K562 (cell line): ENCODE results near the gene FXYD1. TPM values are rescaled to one million over a fixed set of nuclear protein-coding genes. Genes with fewer than 3 reads are reported as not detected.

Experiments used
- ATAC-seq: fragments of 200-7000 bp; cut with Tn5 transposase; 3 replicates; pipeline ENCODE4 v1.9.1; 2020; ENCODE audit warnings: moderate library complexity
- BruUV-seq: library from RNA; stranded (reverse); fragments of 400-500 nt; replicated peaks from 2 replicates; lab custom pipeline; 2021; lab: Mats Ljungman, UMichigan
- CTCF ChIA-PET: fragments of 300-600 bp; formaldehyde crosslinking; extraction: SDS; loops from one replicate; lab custom pipeline; 2021; ENCODE audit warnings: low intra/inter-chr PET ratio; lab: Yijun Ruan, JAX
- POLR2A ChIA-PET: fragments of 300-600, 350-650 bp; sonication (Branson Sonifier 250); formaldehyde crosslinking; extraction: SDS; loops from one replicate; lab custom pipeline; 2021; ENCODE audit warnings: antibody characterized with exemption, inconsistent platforms; lab: Yijun Ruan, JAX
- DNase-seq, 4 experiments: peaks; one replicate each; pipeline versions ENCODE4 v3.0.0 to v3.0.0-alpha.2; 2011 to 2018; ENCODE audit warnings: low spot score in 3 of 4, mixed read lengths in 3 of 4; ENCODE audit errors: extremely low read depth in 1 of 4
- FAIRE-seq: peaks from 2 replicates; lab custom pipeline; 2011; peaks lifted over from hg19 to GRCh38; lab: Jason Lieb, UNC
- H2AFZ ChIP-seq: 2 replicates; pipeline ENCODE4 v1.6.0; 2011; ENCODE audit warnings: low read depth, low read length, control low read depth, inconsistent platforms
- H3K27ac ChIP-seq: fragments of 200-600 bp; 3 replicates; pipeline ENCODE4 v1.8.0; 2011; ENCODE audit warnings: low read depth, mild to moderate bottlenecking, control low read depth, inconsistent platforms, low read length, moderate library complexity, mixed read lengths; ENCODE audit errors: extremely low read depth
- H3K27me3 ChIP-seq, 2 experiments: fragments of 300-600 bp in 1 of 2; 2 replicates in 1 of 2; 3 replicates in 1 of 2; pipeline versions ENCODE4 v1.6.0 to v1.8.0; 2011; ENCODE audit warnings: inconsistent platforms in 2 of 2, low read length in 2 of 2, mild to moderate bottlenecking in 1 of 2, mixed read lengths in 1 of 2, moderate library complexity in 1 of 2; ENCODE audit not compliant: control insufficient read depth in 2 of 2, insufficient read depth in 2 of 2
- H3K36me3 ChIP-seq: fragments of 300-600 bp; 3 replicates; pipeline ENCODE4 v1.8.0; 2011; ENCODE audit warnings: mild to moderate bottlenecking, low read length, inconsistent platforms; ENCODE audit not compliant: control insufficient read depth, insufficient read depth
- H3K4me1 ChIP-seq, 2 experiments: fragments of 200-600 bp in 1 of 2; replicated peaks in 1 of 2; 2 replicates in 1 of 2; 3 replicates in 1 of 2; pipeline versions ENCODE4 v1.5.1 to v1.8.0; 2011; ENCODE audit warnings: inconsistent platforms in 2 of 2, low read length in 2 of 2, mild to moderate bottlenecking in 1 of 2, mixed read lengths in 1 of 2, moderate library complexity in 1 of 2; ENCODE audit not compliant: control insufficient read depth in 2 of 2, insufficient read depth in 2 of 2
- H3K4me2 ChIP-seq: 2 replicates; pipeline ENCODE4 v1.6.1; 2011; ENCODE audit warnings: low read length, control low read depth, inconsistent platforms, mixed read lengths; ENCODE audit not compliant: insufficient read depth
- H3K4me3 ChIP-seq: fragments of 200-600 bp; sonication (generic), shearing (Covaris generic); 2 replicates; pipeline ENCODE4 v1.5.1; 2016; ENCODE audit warnings: control low read depth, inconsistent platforms
- H3K79me2 ChIP-seq: fragments of 200-600 bp; 3 replicates; pipeline ENCODE4 v1.8.0; 2011; ENCODE audit warnings: low read length, inconsistent platforms; ENCODE audit not compliant: control insufficient read depth, insufficient read depth
- H3K9ac ChIP-seq, 2 experiments: 2 replicates each; pipeline versions ENCODE4 v1.6.0 to v1.6.1; 2011; ENCODE audit warnings: low read depth in 2 of 2, low read length in 2 of 2, control low read depth in 1 of 2, inconsistent platforms in 1 of 2, mild to moderate bottlenecking in 1 of 2, mixed read lengths in 1 of 2; ENCODE audit not compliant: insufficient read depth in 1 of 2
- H3K9me1 ChIP-seq: one replicate; pipeline ENCODE4 v1.6.0; 2011; ENCODE audit warnings: inconsistent platforms, mild to moderate bottlenecking, low read length, moderate library complexity; ENCODE audit not compliant: control insufficient read depth, insufficient read depth
- H3K9me3 ChIP-seq: replicated peaks from 2 replicates; pipeline ENCODE4 v1.5.1; 2011; ENCODE audit warnings: low read depth, low read length, inconsistent platforms; ENCODE audit not compliant: control insufficient read depth, insufficient read depth
- H4K20me1 ChIP-seq: replicated peaks from 2 replicates; pipeline ENCODE4 v1.6.1; 2011; ENCODE audit warnings: low read length, inconsistent platforms, mixed read lengths; ENCODE audit not compliant: control insufficient read depth, insufficient read depth
- CCAR2 ChIP-seq: fragments of 200-400 bp; formaldehyde crosslinking; IDR thresholded peaks from 2 replicates; pipeline ENCODE4 v1.6.1; 2017; ENCODE audit warnings: mild to moderate bottlenecking, low read depth, low read length
- E2F4 ChIP-seq: sonication (generic); formaldehyde crosslinking; IDR thresholded peaks from 2 replicates; pipeline ENCODE4 v1.8.0; 2022; ENCODE audit warnings: mild to moderate bottlenecking, low read depth, missing genetic modification reagents
- HMG20B ChIP-seq: fragments of 250-450 bp; sonication (Bioruptor Pico); IDR thresholded peaks from 2 replicates; pipeline ENCODE4 v1.5.0; 2021; ENCODE audit warnings: mild to moderate bottlenecking
- SIN3B ChIP-seq: fragments of 450-650 bp; IDR thresholded peaks from 2 replicates; pipeline ENCODE4 v1.6.1; 2017; ENCODE audit warnings: low read depth, mild to moderate bottlenecking, moderate library complexity
- SNIP1 ChIP-seq: fragments of 450-650 bp; IDR thresholded peaks from 2 replicates; pipeline ENCODE4 v1.7.1; 2017; ENCODE audit warnings: low read depth, mild to moderate bottlenecking
- SUPT5H ChIP-seq: fragments of 450-650 bp; IDR thresholded peaks from 2 replicates; pipeline ENCODE4 v1.6.1; 2016
- YY1 ChIP-seq, 3 experiments: IDR thresholded peaks; 2 replicates each; pipeline ENCODE4 v1.6.1; 2011; ENCODE audit warnings: low read length in 2 of 3, mild to moderate bottlenecking in 2 of 3, moderate library complexity in 2 of 3, borderline replicate concordance in 1 of 3, control low read depth in 1 of 3, low read depth in 1 of 3; ENCODE audit not compliant: insufficient read depth in 3 of 3, insufficient replicate concordance in 2 of 3, control insufficient read depth in 1 of 3, insufficient read length in 1 of 3; ENCODE audit errors: extremely low read depth in 1 of 3
- ZBTB8A ChIP-seq: fragments of 450-650 bp; IDR thresholded peaks from 2 replicates; pipeline ENCODE4 v1.6.1; 2018; ENCODE audit warnings: mild to moderate bottlenecking, moderate library complexity; ENCODE audit not compliant: partially characterized antibody
- WGBS: fragments of 100-300 bp; shearing (Covaris generic); methylation state at CpG from one replicate; pipeline ENCODE4 v1.1.6; 2016; ENCODE audit warnings: low coverage, mixed read lengths; ENCODE audit not compliant: insufficient coverage; ENCODE audit errors: missing lambda C conversion rate; 5-methylcytosine and 5-hydroxymethylcytosine counted together
- in situ Hi-C: fragments of 300-500 bp; cut with MboI; formaldehyde crosslinking; loops from 4 replicates; pipeline ENCODE4 v1.15.0; 2018; ENCODE audit warnings: inconsistent platforms, mixed read lengths
- intact Hi-C: fragments of 100-400 bp; cut with micrococcal nuclease; formaldehyde crosslinking; loops from 2 replicates; pipeline ENCODE4 v1.14.2; 2022
- polyA plus RNA-seq, 8 experiments: library from polyadenylated mRNA; depleted of rRNA in 4 of 8; stranded (reverse) in 5 of 8; unstranded in 3 of 8; fragments of >200 nt; fragmentation: Nextera tagmentation in 2 of 8; fragmentation: Illumina TruSeq in 1 of 8; extraction: Ambion mirVana in 2 of 8; extraction: Trizol in 1 of 8; gene quantifications; 2 replicates each; pipeline versions ENCODE4 v1.2.1 to v1.2.3, GENCODE V29; 2011 to 2014; ENCODE audit warnings: inconsistent platforms in 1 of 8, missing spikeins in 1 of 8
- total RNA-seq, 7 experiments: library from RNA; depleted of rRNA in 6 of 7; stranded (reverse); fragments of >200 nt in 6 of 7; fragmentation: Illumina TruSeq in 2 of 7; extraction: Trizol in 2 of 7; gene quantifications; 2 replicates each; pipeline versions ENCODE4 v1.2.1 to v1.2.3, GENCODE V29; 2011 to 2021; ENCODE audit warnings: low replicate concordance in 1 of 7
- TF ChIP-seq, protein P1 (sequence below), 2 experiments: fragments of 450-650 bp; IDR thresholded peaks; 2 replicates each; pipeline ENCODE4 v1.6.1; 2018; ENCODE audit warnings: mild to moderate bottlenecking in 2 of 2, low read depth in 1 of 2; ENCODE audit not compliant: partially characterized antibody in 2 of 2

Gene FXYD1
- total and polyA plus RNA-seq, 9 of the 15 experiments (the other 6 are each of a cell fraction or from before 2014, with no cell fraction given): 0.40 to 3.2 (median 1.8) TPM; not detected in 3

GRCh38 chr19:35117799-35118198, 20.8 kb upstream of the FXYD1 start:
- H3K4me2 ChIP-seq: no peak overlapping the region
- intact Hi-C loops: no loop called here
- 46% methylated on average over 11 of the region's 11 CpGs for WGBS

DNA sequence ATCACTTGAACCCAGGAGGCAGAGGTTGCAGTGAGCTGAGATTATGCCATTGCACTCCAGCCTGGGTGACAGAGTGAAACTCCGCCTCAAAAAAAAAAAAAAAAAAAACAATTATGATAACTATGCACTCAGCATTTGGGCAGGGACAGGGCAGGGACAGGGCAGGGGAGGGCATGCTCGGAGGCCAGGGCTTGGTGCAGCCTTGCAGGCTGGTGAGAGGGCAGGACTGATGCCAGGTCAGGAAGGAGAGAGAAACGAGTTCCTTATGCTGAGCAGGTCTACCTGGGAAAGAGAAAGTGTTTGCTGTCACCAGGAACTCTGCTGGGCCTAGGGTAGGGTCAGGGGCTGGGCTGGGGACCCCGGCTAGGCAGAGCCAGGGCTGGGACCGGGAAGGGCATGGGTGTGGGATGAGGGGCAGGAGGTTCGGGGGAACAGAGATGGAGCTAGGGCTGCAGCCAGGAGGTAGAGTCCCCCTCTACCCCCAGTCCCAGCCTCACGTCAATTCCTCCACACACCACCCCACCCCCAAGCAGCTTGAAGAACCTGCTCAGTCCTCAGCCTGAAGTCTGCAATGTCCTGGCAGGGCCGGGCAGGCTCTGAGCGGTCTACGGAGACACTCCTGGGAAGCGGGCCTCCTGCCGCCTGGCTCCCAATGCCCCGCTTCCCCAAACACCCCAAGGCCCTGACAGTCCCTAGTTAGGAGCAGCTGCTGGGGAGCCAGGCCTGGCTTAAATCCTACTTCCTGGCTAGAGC, 20.2 kb upstream of the FXYD1 start:
- intact Hi-C loops (no loop called here), in situ Hi-C loops (no loop called here)
- no peak for FAIRE-seq
- no peaks in the 10 kb centered on the region for H3K9me3 ChIP-seq
- H3K4me2 ChIP-seq: no peak overlapping the region
- no peaks in the 10 kb centered on the region for H3K36me3 ChIP-seq
- CTCF ChIA-PET: no interaction called here
- WGBS: 54% methylated on average over 11 of the region's 13 CpGs
- H2AFZ ChIP-seq: 0 out of 2 replicates have a peak overlapping the region, but pooled peaks have one; percentile 7
- POLR2A ChIA-PET: interaction anchor here (1.0 kb wide), 1 partner anchor 16 kb away, joined by 3 read pairs; the partner anchor contains the start of gene LGI4
- no peaks in the 10 kb centered on the region for H4K20me1 ChIP-seq
- H3K79me2 ChIP-seq: no peaks in the 10 kb centered on the region
- no peak overlapping the region for H3K4me3 ChIP-seq
- ATAC-seq: no peak
- no peak overlapping the region for H3K27ac ChIP-seq
- DNase-seq: no peak
- H3K27me3 ChIP-seq: peaks cover 0 to 21% of the 10 kb centered on the region in 2 experiments; a peak in 4 of 5 replicates
- no TSS peak for BruUV-seq
- H3K9ac ChIP-seq: no peak overlapping the region; a peak in 2 of 4 replicates
- H3K9me1 ChIP-seq: no peaks in the 10 kb centered on the region
- H3K4me1 ChIP-seq: peaks cover 9 to 46% of the 10 kb centered on the region in 2 experiments; a peak in 4 of 5 replicates
- TF ChIP-seq SNIP1: no peak
- no peak for TF ChIP-seq YY1 (IDR thresholded peaks at IDR 0.05; ENCODE audit: borderline replicate concordance in 1 of 3, control insufficient read depth in 1 of 3, extremely low read depth in 1 of 3, insufficient read depth in 3 of 3, insufficient read length in 1 of 3, insufficient replicate concordance in 2 of 3, low read depth in 1 of 3, low read length in 2 of 3)
- TF ChIP-seq, protein P1, sequence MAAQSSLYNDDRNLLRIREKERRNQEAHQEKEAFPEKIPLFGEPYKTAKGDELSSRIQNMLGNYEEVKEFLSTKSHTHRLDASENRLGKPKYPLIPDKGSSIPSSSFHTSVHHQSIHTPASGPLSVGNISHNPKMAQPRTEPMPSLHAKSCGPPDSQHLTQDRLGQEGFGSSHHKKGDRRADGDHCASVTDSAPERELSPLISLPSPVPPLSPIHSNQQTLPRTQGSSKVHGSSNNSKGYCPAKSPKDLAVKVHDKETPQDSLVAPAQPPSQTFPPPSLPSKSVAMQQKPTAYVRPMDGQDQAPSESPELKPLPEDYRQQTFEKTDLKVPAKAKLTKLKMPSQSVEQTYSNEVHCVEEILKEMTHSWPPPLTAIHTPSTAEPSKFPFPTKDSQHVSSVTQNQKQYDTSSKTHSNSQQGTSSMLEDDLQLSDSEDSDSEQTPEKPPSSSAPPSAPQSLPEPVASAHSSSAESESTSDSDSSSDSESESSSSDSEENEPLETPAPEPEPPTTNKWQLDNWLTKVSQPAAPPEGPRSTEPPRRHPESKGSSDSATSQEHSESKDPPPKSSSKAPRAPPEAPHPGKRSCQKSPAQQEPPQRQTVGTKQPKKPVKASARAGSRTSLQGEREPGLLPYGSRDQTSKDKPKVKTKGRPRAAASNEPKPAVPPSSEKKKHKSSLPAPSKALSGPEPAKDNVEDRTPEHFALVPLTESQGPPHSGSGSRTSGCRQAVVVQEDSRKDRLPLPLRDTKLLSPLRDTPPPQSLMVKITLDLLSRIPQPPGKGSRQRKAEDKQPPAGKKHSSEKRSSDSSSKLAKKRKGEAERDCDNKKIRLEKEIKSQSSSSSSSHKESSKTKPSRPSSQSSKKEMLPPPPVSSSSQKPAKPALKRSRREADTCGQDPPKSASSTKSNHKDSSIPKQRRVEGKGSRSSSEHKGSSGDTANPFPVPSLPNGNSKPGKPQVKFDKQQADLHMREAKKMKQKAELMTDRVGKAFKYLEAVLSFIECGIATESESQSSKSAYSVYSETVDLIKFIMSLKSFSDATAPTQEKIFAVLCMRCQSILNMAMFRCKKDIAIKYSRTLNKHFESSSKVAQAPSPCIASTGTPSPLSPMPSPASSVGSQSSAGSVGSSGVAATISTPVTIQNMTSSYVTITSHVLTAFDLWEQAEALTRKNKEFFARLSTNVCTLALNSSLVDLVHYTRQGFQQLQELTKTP (IDR thresholded peaks at IDR 0.05; ENCODE audit: low read depth in 1 of 2, partially characterized antibody in 2 of 2): no peak
- TF ChIP-seq ZBTB8A: no peak
- no peak for TF ChIP-seq CCAR2
- no peak for TF ChIP-seq E2F4 (CRISPR knock-in tag)
- TF ChIP-seq SUPT5H: no peak

More at GRCh38 chr19:35117799-35118198, 20.8 kb upstream of the FXYD1 start:
- CTCF ChIA-PET: no interaction called here
- POLR2A ChIA-PET: interaction anchor here (1.0 kb wide), 1 partner anchor 17 kb away, joined by 3 read pairs; the partner anchor contains the start of gene LGI4
- no peak for ATAC-seq
- no peak overlapping the region for H2AFZ ChIP-seq
- no TSS peak for BruUV-seq
- H3K4me1 ChIP-seq: peaks cover 9 to 49% of the 10 kb centered on the region in 2 experiments; a peak in 4 of 5 replicates
- no peaks in the 10 kb centered on the region for H3K36me3 ChIP-seq
- no peak overlapping the region for H3K4me3 ChIP-seq
- FAIRE-seq: no peak
- no peaks in the 10 kb centered on the region for H3K9me3 ChIP-seq
- TF ChIP-seq SIN3B: no peak
- no peak for TF ChIP-seq HMG20B (CRISPR knock-in tag)
- TF ChIP-seq, all 486 proteins: peak for 0
- DNase-seq: no peak
- Histone ChIP-seq H3K9ac (no peak overlapping the region), H3K27ac (no peak overlapping the region), H4K20me1 (no peaks in the 10 kb centered on the region), H3K79me2 (no peaks in the 10 kb centered on the region), H3K9me1 (no peaks in the 10 kb centered on the region), H3K27me3 (peaks cover 0 to 21% of the 10 kb centered on the region in 2 experiments; a peak in 4 of 5 replicates)
- in situ Hi-C loops: no loop called here
